ENCODE data around the gene DNAJC13.

DNA sequence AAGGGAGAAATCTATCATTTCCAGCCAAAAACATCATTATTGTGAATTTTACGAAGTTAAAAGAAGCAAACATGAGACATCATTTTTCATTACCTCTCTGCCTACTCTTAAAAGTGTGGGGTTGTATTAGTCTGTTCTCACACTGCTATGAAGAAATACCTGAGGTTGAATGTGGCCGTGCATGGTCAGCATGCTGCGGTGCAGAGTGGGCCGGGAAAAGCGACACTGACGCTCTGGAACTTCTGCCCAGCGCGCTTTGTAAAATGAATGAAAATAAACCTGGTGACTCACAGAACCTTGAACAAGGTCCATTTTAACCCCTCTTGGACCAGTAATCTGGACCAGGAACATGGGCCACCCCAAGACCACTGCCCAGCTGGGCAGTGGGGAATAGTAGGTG, 31.0 kb upstream of the DNAJC13 start:
- TF ChIP-seq, protein P1, sequence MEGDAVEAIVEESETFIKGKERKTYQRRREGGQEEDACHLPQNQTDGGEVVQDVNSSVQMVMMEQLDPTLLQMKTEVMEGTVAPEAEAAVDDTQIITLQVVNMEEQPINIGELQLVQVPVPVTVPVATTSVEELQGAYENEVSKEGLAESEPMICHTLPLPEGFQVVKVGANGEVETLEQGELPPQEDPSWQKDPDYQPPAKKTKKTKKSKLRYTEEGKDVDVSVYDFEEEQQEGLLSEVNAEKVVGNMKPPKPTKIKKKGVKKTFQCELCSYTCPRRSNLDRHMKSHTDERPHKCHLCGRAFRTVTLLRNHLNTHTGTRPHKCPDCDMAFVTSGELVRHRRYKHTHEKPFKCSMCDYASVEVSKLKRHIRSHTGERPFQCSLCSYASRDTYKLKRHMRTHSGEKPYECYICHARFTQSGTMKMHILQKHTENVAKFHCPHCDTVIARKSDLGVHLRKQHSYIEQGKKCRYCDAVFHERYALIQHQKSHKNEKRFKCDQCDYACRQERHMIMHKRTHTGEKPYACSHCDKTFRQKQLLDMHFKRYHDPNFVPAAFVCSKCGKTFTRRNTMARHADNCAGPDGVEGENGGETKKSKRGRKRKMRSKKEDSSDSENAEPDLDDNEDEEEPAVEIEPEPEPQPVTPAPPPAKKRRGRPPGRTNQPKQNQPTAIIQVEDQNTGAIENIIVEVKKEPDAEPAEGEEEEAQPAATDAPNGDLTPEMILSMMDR (IDR thresholded peaks at IDR 0.05) = no peak
- TF ChIP-seq POLR2A (IDR thresholded peaks at IDR 0.05) (no peak), POLR2AphosphoS5 (IDR thresholded peaks at IDR 0.05) (no peak)

Measured in prostate gland (tissue), 2 donors.